Ovary (tissue), 3 donors: ENCODE data around the gene PGGHG.

Experiments used
- CTCF ChIP-seq, 3 donors: fragments of 450-650 bp in 2 of 3; fragments of 200-600 bp in 1 of 3; IDR thresholded peaks; one replicate each; pipeline versions ENCODE4 v1.5.1 to v1.8.0; 2016 to 2022; ENCODE audit warnings: antibody characterized with exemption in 3 of 3, mild to moderate bottlenecking in 1 of 3
- POLR2A ChIP-seq: fragments of 450-650 bp; IDR thresholded peaks from one replicate; pipeline ENCODE4 v1.6.1; 2017; ENCODE audit warnings: antibody characterized with exemption, mild to moderate bottlenecking, moderate library complexity
- donor health status: DM: no; HTN: no; CAD: no.

- TF ChIP-seq CTCF (IDR thresholded peaks at IDR 0.05) (no peak), POLR2A (no peak)
Observed at GRCh38 chr11:259413-259812, 29.5 kb upstream of the PGGHG start.
